RWPE2 (cell line): ENCODE measurements around the gene CHCHD6.

Source experiments
- ATAC-seq: fragments of 200-7000 bp; cut with Tn5 transposase; 3 replicates; pipeline ENCODE4 v1.9.1; 2021; ENCODE audit warnings: low read depth
- DNase-seq: peaks from one replicate; pipeline ENCODE4 v3.0.0-alpha.2; 2020; ENCODE audit warnings: low spot score
- H3K27ac ChIP-seq: fragments of 450-650 bp; 2 replicates; pipeline ENCODE4 v1.5.1; 2017; ENCODE audit warnings: mild to moderate bottlenecking; ENCODE audit not compliant: poor library complexity, severe bottlenecking
- H3K27me3 ChIP-seq: fragments of 250-450 bp; sonication (Bioruptor Pico); 2 replicates; pipeline ENCODE4 v1.5.1; 2021; ENCODE audit warnings: mild to moderate bottlenecking, moderate library complexity; ENCODE audit not compliant: insufficient read depth, poor library complexity, severe bottlenecking
- H3K36me3 ChIP-seq: fragments of 250-450 bp; sonication (Bioruptor Pico); 2 replicates; pipeline ENCODE4 v1.5.1; 2020; ENCODE audit warnings: low read depth, mild to moderate bottlenecking, moderate library complexity
- H3K4me1 ChIP-seq: fragments of 250-450 bp; sonication (Bioruptor Pico); 2 replicates; pipeline ENCODE4 v1.5.1; 2021; ENCODE audit warnings: mild to moderate bottlenecking, moderate library complexity; ENCODE audit not compliant: insufficient read depth, poor library complexity, severe bottlenecking
- H3K4me3 ChIP-seq: fragments of 250-450 bp; sonication (Bioruptor Pico); 2 replicates; pipeline ENCODE4 v1.5.1; 2021; ENCODE audit warnings: mild to moderate bottlenecking, moderate library complexity; ENCODE audit not compliant: severe bottlenecking
- H3K9me3 ChIP-seq: fragments of 250-450 bp; sonication (Bioruptor Pico); 2 replicates; pipeline ENCODE4 v1.5.1; 2021; ENCODE audit warnings: mild to moderate bottlenecking, moderate library complexity; ENCODE audit not compliant: severe bottlenecking
- CTCF ChIP-seq: fragments of 450-650 bp; IDR thresholded peaks from one replicate; pipeline ENCODE4 v1.5.1; 2017; ENCODE audit warnings: mild to moderate bottlenecking, moderate library complexity; ENCODE audit not compliant: poor library complexity, severe bottlenecking

The CHCHD6 gene

GRCh38 chr3:126747768-126748167 is 43.7 kb downstream of the CHCHD6 start:
- no peak for ATAC-seq
- Histone ChIP-seq H3K9me3 (no peaks in the 10 kb centered on the region), H3K27me3 (no peaks in the 10 kb centered on the region), H3K36me3 (no peaks in the 10 kb centered on the region), H3K4me3 (no peak overlapping the region), H3K4me1 (peaks cover 25% of the 10 kb centered on the region), H3K27ac (no peak overlapping the region)
- no peak for DNase-seq
- TF ChIP-seq CTCF = no peak

DNA sequence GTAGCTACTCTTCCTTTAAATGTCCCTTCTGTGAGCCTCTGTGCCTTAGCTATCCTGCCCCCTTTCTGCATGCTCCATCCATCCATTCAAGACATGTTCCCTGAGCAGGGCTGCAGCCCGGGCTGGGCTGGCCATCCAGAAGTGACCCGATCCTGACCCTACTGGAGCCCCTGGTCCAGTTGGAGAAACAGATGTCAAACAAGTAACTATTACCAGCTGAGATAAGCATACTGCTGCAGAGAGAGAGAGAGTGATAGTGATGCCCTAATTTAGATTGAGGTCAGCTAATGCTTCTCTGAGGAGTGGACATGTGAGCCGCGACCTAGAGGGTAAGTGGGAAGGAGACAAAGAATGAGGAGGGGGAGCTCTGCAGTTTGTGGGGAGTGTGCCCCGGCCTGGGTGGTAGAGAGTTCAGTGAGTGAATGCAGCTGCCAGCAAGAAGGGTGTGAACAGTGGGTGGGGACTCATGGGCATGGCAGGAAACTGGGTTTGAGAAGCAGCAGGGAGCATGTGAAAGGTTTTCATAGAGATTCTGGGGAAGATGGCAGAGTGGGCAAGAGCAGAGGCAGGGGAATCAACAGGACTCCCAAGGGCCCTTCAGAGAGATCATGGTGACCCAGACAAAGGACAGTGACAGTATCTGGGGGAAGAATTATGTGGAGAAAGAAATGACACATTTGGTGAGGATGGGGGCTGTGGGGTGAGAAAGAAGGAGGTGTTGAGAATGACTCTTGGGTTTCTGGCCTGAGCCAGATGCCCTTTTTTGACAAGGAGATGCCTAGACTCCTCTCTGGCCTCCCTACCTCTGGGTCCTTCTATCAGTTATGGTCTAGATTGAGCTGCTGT is 44.9 kb downstream of the CHCHD6 start:
- no peak for TF ChIP-seq CTCF
- Histone ChIP-seq H3K27ac (no peak overlapping the region), H3K36me3 (no peaks in the 10 kb centered on the region), H3K4me3 (no peak overlapping the region), H3K27me3 (no peaks in the 10 kb centered on the region), H3K4me1 (peaks cover 35% of the 10 kb centered on the region), H3K9me3 (no peaks in the 10 kb centered on the region)
- DNase-seq (no peak), ATAC-seq (no peak)

GRCh38 chr3:126749547-126749875 is 45.5 kb downstream of the CHCHD6 start:
- TF ChIP-seq CTCF = no peak
- no peak for ATAC-seq

GRCh38 chr3:126749931-126750755 is 46.1 kb downstream of the CHCHD6 start:
- peaks cover 40% of the 10 kb centered on the region for H3K4me1 ChIP-seq
- DNase-seq = no peak
- no peak overlapping the region for H3K4me3 ChIP-seq
- TF ChIP-seq CTCF = no peak
- no peaks in the 10 kb centered on the region for H3K36me3 ChIP-seq
- no peaks in the 10 kb centered on the region for H3K9me3 ChIP-seq
- ATAC-seq = no peak
- H3K27me3 ChIP-seq = no peaks in the 10 kb centered on the region
- no peak overlapping the region for H3K27ac ChIP-seq

More at GRCh38 chr3:126749547-126749875, 45.5 kb downstream of the CHCHD6 start:
- Histone ChIP-seq H3K4me1 (peaks cover 40% of the 10 kb centered on the region), H3K27me3 (no peaks in the 10 kb centered on the region), H3K27ac (no peak overlapping the region), H3K4me3 (no peak overlapping the region), H3K9me3 (no peaks in the 10 kb centered on the region), H3K36me3 (no peaks in the 10 kb centered on the region)
- DNase-seq = no peak

GRCh38 chr3:126750756-126751121 is 46.7 kb downstream of the CHCHD6 start:
- TF ChIP-seq CTCF = no peak
- H3K27me3 ChIP-seq = no peaks in the 10 kb centered on the region
- no peaks in the 10 kb centered on the region for H3K36me3 ChIP-seq
- no peak overlapping the region for H3K4me3 ChIP-seq
- H3K4me1 ChIP-seq = peaks cover 36% of the 10 kb centered on the region
- ATAC-seq = no peak
- no peak for DNase-seq
- H3K27ac ChIP-seq = no peak overlapping the region
- H3K9me3 ChIP-seq = no peaks in the 10 kb centered on the region
